HG03097 (cell line): ENCODE data around the gene CCL16.
"Not testable (repeated sequence)": the region's sequence is repeated elsewhere in the genome, so short reads cannot be mapped to it uniquely, and the experiment has no call there.

Experiments
- ATAC-seq: cut with Tn5 transposase; IDR thresholded peaks from one replicate; pipeline ENCODE4 v1.9.1; 2021; ENCODE audit not compliant: unreplicated experiment, low FRiP score

Gene CCL16

DNA sequence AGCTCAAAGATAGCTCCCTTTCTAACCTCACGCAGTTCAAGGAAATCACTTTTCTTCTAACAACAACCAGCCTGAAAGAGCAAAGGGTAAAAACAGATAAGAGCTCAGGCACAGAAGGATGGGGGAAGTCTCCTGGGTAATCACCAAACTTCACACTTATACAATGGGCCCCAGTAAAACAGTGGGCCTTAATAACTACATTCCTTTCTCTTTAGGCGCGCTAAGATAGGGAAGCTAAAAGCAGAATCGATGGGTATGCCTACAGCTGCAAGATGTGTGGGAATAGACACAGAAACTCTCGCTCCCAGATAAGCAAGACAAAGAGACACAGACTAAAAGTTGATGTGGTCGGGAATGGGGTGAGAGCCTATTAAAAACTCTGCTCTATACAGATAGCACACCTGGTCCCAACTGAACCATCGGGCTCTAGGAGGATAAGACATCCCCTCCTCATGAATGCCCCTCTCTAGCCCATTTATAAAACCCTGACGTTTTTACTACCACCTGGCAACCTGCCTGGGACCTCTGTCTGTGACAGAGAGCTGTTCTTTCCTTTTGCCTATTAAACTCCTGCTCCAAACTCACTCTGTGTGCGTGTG lies 38.6 kb downstream of the CCL16 start:
- no peak for ATAC-seq

DNA sequence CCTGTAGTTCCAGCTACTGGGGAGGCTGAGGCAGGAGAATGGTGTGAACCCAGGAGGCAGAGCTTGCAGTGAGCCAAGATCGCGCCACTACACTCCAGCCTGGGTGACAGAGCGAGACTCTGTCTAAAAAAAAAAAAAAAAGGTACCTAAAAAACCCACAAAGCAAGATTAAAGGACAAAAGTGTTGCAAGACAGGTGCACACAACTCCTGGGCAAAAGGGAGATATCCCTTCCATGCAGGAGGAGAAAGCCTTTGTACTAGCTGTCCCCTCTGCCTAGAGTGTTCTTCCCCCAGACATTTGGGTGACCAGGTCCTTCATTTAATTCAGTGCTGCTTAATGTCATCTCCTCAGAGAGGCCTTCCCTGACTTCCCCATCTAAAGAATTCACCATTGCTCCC lies 42.8 kb downstream of the CCL16 start:
- not testable (repeated sequence) for ATAC-seq

DNA sequence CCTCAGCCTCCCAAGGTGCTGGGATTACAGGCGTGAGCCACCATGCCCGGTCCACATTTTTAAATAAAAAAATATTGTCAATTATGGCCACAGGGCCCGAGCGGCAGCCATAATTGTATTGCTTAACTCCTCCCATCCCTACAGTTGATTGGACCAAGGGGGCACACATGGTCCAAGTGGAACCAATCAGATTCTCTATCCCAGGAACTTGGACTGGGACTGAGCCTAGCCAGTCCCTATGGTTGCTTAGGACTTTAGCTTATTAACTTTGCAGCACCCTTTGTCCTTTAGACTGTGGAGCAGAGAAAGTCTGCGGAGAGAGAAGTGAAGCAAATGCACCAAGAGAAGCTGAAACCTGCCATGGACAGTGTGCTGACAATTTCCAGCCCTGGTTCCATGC lies 45.2 kb downstream of the CCL16 start:
- ATAC-seq, result no peak

DNA sequence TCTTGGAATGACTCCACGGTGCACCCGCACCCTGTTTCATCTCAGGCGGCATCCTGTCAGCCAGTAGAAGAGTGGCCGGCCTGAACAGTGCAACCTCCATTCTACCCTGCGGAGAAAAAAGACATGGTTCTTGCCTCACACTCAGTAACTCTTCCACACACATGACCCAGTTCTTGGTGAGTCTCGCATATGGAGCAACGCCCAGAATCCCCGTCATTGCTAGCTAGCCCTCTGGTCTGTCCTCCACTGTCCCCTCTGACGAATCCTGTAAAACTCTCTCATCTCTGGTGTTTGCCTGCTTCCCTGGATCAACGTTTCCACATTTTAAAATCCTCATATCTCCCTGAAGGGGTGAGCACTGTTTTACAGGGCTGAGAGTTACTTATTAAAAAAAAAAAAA lies 46.5 kb downstream of the CCL16 start:
- no peak for ATAC-seq

DNA sequence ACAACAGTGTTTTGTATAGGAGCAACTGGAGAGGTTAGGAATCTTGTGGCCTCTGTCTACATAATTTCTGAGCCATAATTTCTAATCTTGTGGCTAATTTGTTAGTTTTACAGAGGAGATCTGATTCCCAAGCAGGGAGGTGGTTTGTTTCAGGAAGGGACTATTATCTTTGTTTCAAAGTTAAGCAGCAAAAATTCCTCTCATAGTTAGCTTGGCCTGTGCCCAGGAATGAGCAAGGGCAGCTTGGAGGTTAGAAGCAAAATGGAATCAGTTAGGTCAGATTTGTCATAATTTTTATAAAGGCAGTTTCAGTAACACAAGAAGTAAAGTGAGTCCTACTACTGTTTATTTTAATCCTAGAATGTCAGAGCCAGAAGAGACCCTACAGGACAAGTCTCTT lies 48.7 kb downstream of the CCL16 start:
- ATAC-seq, result no peak

DNA sequence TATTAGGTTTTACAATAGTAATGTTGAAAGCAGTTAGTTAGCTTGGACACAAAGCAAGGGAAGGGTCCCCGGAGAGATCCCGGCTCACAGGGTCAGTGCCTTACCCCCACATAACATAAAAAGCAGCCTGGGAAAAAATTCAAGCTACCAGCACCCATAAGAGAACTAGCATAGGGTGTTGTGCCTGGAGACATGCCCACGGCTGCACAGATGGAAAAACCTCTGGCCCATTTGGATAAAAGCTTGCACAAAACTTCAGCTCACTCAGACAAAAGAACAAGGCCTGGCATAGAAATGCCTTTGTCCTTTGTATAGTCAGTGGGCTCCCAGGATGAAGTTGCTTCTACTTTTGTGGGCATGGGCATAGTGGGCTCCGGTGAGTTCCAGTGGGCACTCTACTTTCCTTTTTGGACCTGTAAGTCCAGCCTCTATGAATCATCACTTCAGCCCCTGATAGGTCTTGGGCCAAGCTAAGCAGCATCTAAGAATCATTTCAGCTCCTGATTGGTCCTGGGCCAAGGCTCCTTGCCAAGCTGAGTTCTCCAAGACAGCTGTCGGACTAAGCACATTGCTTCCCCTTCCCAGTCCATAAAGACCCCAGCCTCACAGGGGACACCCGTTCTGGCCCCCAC lies 49.4 kb downstream of the CCL16 start:
- ATAC-seq, result no peak

DNA sequence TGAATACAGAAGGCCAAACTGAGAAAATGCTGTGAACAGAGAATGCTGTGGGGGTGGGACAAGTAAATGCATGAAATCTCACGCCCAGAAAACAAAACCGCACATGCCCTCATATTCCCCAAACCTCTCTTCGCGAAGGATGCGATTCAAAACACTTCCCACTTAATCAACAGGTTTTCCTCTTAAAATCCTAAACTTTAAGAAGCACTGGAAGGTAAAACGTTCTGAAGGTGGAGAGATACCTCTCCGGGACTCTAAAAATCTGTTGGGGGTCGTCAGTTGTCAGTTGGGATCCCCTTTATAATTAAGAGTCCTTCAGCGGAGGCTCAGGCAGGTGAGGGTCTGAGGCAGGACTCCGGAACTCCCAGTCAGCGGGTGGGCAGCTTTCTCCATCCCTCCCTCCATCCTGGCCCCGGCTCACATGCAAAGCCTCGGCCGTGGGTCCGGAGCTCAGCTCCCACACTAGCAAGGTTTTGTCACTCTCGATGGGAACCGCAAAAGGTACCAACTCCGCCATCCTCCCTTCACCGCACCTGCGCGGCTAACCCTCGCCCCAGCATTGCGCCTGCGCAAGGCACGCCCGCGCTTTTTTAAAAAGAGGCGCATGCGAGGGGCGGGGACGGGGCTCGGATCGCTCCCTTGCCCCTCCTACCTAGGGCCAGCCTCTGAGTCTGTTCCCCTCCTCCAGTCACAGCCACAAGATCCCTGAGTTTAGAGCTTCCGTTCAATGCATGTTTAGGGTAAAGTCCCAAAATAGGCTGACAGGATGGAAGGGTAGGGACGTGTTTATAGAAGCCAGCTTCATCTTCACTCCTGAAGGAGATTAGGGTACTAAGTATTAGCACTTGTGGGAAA lies 50.9 kb downstream of the CCL16 start, which contains the start of gene RDM1:
Gene RDM1, minus strand, starts transcription at position 563 of the 855 bp plus-strand sequence. Its CDS starts 46 bp downstream, at position 517.
- peak; percentile 65 for ATAC-seq

DNA sequence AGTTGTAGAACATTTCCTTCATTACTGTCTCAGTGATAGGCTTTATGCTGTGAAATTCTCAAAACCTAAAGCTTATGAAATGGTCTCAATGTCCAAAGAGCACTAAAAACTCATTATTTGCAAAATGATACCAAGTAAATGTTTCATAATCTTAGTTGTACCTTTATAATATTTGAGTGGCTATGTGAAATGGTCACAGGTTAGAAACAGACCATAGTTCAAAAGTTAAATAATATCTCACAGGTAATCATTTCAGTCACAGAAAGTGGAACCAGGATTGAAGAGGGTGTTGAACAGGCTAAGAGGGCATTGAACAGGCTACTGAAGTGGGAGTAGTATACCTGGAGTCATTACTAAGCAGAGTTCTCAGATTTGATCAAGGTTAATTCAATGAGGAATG lies 53.6 kb downstream of the CCL16 start:
- no peak for ATAC-seq
